ENCODE data around the gene ABTB2.
"Not testable (repeated sequence)": the region's sequence is repeated elsewhere in the genome, so short reads cannot be mapped to it uniquely, and the experiment has no call there.

Gene ABTB2

GRCh38 chr11:34262531-34263081 is 95.2 kb downstream of the ABTB2 start:
- no peak for DNase-seq (ENCODE audit: low spot score)

DNA sequence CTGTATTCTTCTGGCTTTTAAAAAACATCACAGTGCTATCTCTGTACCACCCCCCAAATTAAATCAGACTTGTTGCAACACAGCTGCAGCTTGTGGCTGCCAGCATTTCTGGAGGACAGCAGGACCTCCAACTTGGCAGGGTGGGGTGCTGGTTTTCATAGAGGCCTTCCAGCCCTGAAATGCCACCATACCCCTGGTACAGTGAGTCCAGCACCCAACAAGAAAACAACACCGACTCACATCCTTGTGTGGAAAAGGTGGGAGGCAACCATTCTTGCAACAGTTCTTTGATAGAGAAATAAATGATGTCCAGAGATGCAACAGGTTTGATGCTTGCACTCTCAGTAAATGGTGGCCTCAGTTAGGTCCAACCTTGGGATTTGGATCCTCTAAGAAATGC is 96.0 kb downstream of the ABTB2 start:
- no peak for DNase-seq (ENCODE audit: low spot score)

DNA sequence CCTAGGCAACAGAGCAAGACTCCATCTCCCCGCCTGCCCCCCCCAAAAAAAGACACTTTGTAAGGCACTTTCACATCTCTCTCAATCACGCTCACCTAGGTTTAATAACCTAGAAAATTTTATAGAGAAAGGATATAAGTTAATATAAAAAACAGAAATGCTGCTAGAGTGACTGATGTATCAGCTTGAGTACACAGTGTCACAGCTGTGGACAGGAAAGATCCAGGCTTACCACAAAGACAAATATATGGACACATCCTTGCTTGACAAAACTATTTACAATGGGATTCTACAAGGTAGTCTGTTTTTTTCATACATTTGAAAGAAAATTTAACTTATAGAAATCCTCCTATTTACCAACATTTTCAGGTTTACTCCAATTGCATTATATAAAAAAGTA is 96.7 kb downstream of the ABTB2 start:
- DNase-seq (ENCODE audit: low spot score): no peak

- no peak for DNase-seq (ENCODE audit: low spot score)
Measured at GRCh38 chr11:34260072-34260575, 97.7 kb downstream of the ABTB2 start.

- DNase-seq (ENCODE audit: low spot score): no peak
Measured at GRCh38 chr11:34259087-34259486, 98.7 kb downstream of the ABTB2 start.

- no peak for DNase-seq (ENCODE audit: low spot score)
Measured at GRCh38 chr11:34256626-34257025, 101.2 kb downstream of the ABTB2 start.

GRCh38 chr11:34256150-34256549 is 101.7 kb downstream of the ABTB2 start:
- DNase-seq (ENCODE audit: low spot score): no peak

DNA sequence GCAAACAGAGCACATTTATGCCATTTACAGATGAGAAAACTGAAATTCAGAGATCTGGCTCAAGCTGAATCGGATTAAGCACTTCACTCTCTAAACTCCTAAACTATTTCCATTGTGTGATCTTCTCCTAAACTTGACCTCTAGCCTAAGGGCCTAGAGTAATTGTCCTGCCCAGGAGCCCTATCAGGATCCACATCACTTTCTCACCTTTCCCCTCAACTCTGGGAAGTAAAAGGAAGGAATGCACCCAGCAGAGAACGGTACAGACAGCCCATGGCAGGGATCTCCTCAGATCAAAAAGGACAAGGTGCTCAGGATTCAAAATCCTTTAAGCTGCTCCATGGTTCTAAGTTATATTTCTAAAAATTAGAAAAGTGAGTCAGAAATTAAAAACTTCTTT is 102.7 kb downstream of the ABTB2 start:
- no peak for DNase-seq (ENCODE audit: low spot score)

DNA sequence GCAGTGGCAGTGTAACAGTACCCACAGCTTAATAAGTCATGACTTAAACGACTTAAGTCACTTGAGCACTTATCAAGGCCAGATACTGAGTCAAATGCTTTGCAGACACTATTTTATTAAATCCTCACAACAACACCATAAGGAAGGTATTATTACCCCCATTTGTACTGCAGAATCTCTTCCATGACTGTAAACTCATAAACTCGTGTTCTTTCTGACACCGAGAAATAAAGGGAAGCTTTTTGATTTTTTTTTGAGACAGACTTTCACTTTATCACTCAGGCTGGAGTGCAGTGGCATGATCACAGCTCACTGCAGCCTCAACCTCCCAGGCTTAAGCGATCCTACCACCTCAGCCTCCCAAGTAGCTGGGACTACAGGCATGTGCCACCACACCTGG is 103.8 kb downstream of the ABTB2 start:
- DNase-seq (ENCODE audit: low spot score): no peak

DNA sequence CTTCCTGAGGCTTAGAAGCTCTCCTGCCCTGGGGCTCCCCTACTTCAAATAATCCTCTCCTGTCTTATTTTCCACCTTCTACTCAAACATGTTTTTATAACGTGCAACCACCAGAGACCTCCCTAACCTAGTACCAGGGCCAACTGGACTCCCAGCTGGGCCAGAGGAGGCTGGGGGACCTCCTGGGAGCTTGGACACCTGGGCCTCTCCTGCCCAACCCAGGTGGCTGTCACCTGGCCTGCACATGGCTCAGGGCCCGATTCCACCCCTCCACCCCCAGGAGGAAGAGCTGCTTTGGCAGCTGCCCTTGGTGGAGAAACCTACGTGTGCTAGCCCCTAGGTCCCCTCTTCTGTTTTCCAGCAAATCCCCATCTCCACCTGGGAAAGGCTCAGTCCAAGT is 105.2 kb downstream of the ABTB2 start:
- DNase-seq (ENCODE audit: low spot score): no peak

DNA sequence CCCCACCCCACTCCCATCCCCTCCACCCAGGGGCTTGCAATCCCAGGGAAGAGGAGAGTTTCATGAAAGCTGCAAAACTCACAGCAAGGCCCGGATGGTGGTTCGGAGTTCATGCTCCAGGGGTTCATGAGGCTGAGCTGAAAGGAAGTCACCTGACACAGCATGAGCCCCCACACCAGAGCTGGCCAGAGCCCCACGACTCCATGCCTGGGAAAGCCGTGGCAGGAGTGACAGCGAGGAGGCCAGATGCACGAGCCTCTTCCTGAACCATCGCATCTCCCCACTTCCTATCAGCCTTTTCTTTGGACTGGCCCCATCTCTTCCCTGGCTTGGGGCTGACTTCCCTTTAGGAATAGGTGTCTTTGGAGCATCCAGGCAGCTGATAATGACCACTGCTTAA is 105.8 kb downstream of the ABTB2 start:
- no peak for DNase-seq (ENCODE audit: low spot score)

DNA sequence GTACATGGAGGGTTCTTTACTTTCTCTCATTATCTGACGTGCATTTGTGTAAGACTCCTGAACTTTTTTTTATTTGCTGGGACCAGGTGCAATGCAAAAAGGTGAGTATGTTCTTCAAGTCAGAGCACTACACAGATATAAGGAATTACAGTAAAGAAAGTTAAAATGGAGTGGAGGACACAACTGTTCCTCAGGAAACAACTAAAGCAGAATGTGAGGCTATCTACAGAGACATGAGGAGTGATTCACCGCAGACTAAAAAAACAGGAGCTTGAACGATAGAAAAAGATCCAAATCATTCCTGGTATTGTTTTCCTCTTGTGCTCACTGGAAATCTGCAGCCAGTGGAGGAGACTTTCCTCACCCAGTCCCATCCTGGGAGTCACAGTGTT is 106.2 kb downstream of the ABTB2 start:
- peak; percentile 39 for DNase-seq (ENCODE audit: low spot score)

DNA sequence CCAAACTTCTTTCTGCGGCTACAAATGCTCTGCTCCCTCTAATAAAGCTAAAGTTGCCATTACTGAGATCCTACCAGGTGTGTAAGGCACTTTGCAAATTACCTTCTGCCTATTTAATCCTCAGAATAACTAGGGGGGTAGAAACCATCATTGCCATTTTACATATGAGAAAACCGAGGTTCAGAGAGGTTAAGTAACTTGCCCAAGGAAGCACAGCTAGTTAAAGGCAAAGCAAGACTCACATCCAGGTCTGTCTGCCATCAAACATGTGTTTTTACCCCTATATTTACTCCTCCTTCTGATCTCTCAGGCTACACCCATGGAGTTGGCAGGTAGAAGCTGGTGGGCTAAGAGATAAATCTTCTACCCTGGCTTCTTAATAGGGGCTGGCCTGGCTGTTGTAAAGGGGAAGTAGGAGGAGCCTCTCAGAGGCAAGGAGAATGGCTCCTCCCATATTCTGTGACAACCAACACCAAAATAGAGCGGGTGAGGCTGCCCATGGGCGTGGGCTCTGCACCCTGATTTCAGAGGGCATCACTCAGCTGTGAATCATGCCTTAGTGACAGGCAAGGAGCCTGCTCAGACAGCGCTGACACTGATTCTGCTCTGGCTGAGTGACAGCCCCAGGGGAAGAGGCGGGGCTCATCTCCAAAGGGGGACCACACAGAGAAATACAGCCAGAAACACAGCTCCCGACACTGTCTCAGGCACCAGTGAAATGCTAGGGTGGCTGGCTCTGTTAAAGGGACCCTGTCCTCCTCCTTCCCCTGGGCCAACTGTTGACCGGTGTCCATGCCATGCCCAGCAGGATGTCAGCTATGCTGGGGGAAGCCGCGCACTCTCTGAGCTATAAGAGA is 106.8 kb downstream of the ABTB2 start:
- DNase-seq (ENCODE audit: low spot score): peak; percentile 39

DNA sequence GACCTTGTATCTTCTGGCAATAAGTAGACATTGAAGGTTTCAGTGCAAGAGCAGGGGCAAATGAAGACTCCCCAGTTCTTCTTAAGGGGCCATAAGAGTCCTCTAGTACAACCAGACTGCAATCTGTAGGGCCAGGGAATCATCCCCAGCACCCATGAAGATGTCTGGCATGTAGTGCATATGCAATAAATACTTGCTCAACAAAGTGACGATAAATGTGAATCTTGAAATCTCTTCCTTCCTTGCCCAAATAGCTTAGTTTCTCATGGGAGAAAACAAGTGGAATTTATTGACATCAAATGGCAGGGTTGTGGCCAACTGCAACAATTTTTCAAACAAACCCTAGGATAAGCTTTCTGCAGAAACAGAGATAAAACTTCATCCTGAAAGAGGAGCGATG is 107.6 kb downstream of the ABTB2 start:
- no peak for DNase-seq (ENCODE audit: low spot score)

GRCh38 chr11:34249439-34249838 is 108.4 kb downstream of the ABTB2 start:
- no peak for DNase-seq (ENCODE audit: low spot score)

DNA sequence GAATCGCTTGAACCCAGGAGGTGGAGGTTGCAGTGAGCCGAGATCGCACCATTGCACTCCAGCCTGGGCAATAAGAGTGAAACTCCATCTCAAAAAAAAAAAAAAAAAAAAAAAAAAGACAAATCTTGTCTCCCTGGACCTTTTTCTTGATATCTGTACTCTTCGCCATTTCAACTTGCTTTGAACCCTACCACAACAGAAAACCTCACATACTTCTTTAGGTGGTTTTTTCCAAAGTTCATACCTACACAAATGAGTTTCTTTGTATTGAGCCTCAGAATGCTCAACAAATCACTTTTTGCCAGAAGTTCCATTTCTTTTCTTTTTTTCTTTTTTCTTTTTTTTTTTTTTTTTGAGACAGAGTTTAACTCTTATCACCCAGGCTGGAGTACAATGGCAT is 111.3 kb downstream of the ABTB2 start:
- not testable (repeated sequence) for DNase-seq (ENCODE audit: low spot score)

- no peak for DNase-seq (ENCODE audit: low spot score)
Measured at GRCh38 chr11:34245041-34245440, 112.8 kb downstream of the ABTB2 start.

- no peak for DNase-seq (ENCODE audit: low spot score)
Measured at GRCh38 chr11:34243600-34244464, 114.0 kb downstream of the ABTB2 start.

DNA sequence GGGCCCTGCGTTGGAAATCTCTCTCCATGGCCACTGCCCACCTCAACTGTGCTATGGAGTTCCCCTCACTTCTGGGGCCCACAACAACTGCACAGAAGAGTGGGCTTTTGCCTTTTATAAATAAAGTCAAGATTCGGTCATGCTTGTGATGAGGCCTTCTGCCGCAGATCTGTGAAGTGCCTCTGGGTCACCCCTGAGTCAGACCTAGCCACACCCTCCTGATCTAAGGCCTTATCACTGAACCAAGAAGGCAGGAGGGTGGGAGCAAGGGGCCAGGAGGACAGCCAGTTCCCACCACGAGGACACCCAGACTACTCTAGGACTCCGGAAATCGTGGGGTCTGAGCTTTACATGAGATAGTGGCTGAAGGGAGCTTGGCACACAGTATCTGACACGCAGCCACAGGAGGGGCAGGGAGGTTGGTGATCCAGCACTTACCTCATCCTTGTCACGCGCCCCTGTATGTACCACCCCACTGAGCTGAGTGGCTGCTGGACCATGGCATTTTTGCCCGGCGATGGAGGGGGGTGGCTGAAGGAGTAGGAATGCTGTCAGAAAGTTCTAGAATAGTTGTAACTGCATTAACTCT is 115.7 kb downstream of the ABTB2 start:
- no peak for DNase-seq (ENCODE audit: low spot score)

- no peak for DNase-seq (ENCODE audit: low spot score)
Measured at GRCh38 chr11:34240150-34240494, 117.7 kb downstream of the ABTB2 start.

DNA sequence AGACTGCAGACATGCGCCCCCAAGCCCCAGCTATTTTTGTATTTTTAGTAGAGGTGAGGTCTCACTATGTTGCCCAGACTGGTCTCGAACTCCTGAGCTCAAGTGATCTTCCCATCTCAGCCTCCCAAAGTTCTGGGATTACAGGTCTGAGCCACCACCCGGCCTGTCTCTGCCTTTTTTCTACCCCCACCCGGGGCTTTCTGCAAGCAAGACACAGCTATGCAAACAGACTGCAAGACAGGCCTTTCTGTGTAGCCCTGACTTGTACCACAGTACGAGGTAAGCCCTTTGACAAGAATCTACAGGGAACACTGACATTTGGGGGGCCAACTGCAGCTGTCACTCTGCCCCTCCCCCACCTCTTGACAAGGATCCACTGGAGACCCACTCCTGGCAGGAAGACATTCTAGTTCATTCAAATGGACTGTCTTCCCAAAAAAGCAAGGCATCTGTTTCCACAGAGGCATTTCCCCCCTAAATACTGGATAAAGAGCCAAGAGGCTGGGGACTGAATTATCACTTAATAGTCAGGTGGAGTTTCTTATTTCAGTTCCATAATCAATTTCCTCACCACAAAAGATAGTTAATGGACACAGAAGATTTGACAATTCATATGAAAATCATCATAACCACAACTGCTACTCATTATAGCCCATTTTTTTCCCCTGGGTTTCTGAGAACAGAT is 118.2 kb downstream of the ABTB2 start:
- DNase-seq (ENCODE audit: low spot score): no peak

- no peak for DNase-seq (ENCODE audit: low spot score)
Measured at GRCh38 chr11:34238966-34239365, 118.8 kb downstream of the ABTB2 start.

All from hepatic stellate cell (primary cell).